ENCODE data around the gene TERT. TPM values are rescaled to one million over a fixed set of nuclear protein-coding genes. Genes with fewer than 3 reads are reported as not detected.

Gene TERT
- total RNA-seq, 3 donors from 2014 or later (not counting 1 experiment from before 2014, with no cell fraction given), result not detected

DNA sequence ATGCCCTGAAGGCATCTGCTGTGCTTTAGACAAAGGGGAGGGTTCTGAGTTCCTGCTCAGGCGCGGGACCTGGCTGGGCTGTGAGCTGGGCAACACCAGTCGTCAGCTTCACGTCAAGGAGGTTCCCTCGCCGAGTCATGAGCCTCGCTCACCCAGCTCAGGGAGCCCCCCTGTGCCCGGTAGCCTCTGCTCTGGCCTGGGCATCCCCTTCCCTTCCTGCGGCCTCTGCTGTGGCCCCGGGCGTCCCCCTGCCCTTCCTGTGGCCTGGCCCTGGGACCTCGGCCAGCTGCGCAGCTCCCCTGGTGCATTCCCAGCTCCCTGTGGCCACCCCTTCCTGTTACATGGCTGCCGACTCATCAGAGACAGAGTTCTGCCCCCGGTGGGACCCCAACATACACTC lies 29.8 kb downstream of the TERT start:
- Histone ChIP-seq H3K36me3 (ENCODE audit: control insufficient read depth, insufficient read depth, low read length) (no peaks in the 10 kb centered on the region), H3K4me3 (ENCODE audit: low read length) (no peak overlapping the region), H3K9me3 (ENCODE audit: control insufficient read depth, insufficient read depth, low read length) (no peaks in the 10 kb centered on the region), H3K27me3 (ENCODE audit: control insufficient read depth, insufficient read depth, low read length) (no peaks in the 10 kb centered on the region), H3K27ac (ENCODE audit: low read length) (no peak overlapping the region), H3K4me1 (ENCODE audit: control insufficient read depth, insufficient read depth, low read length) (no peaks in the 10 kb centered on the region)
- no peaks in the 10 kb centered on the region for H3K9me3 Mint-ChIP-seq
- intact Hi-C loops (cut with micrococcal nuclease), result no loop called here
- H3K4me3 Mint-ChIP-seq, result no peak overlapping the region
- no peak for ATAC-seq
- H3K4me1 Mint-ChIP-seq, result no peaks in the 10 kb centered on the region
- 87% methylated on average over 15 of the region's 15 CpGs for WGBS (ENCODE audit: insufficient coverage)
- TF ChIP-seq, protein P1, sequence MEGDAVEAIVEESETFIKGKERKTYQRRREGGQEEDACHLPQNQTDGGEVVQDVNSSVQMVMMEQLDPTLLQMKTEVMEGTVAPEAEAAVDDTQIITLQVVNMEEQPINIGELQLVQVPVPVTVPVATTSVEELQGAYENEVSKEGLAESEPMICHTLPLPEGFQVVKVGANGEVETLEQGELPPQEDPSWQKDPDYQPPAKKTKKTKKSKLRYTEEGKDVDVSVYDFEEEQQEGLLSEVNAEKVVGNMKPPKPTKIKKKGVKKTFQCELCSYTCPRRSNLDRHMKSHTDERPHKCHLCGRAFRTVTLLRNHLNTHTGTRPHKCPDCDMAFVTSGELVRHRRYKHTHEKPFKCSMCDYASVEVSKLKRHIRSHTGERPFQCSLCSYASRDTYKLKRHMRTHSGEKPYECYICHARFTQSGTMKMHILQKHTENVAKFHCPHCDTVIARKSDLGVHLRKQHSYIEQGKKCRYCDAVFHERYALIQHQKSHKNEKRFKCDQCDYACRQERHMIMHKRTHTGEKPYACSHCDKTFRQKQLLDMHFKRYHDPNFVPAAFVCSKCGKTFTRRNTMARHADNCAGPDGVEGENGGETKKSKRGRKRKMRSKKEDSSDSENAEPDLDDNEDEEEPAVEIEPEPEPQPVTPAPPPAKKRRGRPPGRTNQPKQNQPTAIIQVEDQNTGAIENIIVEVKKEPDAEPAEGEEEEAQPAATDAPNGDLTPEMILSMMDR (IDR thresholded peaks at IDR 0.05), result no peak
- H3K27ac Mint-ChIP-seq, result no peak overlapping the region
- no peak for DNase-seq
- H3K36me3 Mint-ChIP-seq, result no peaks in the 10 kb centered on the region
- H3K27me3 Mint-ChIP-seq (ENCODE audit: low read depth in 2 of 2), result peaks cover 0 to 3% of the 10 kb centered on the region in 2 donors

DNA sequence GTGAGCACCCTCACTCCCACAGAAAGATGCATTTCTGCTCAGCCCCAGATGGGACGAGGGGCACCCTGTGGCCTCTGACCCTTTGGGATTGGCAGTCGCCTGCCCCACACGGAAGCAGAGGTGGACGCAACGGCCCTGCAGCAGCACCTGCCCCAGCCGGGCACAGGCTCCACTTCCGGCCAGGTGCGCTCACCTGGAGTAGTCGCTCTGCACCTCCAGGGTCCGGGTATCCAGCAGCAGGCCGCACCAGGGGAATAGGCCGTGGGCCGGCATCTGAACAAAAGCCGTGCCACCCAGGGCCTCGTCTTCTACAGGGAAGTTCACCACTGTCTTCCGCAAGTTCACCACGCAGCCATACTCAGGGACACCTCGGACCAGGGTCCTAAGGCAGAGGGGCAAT lies 30.7 kb downstream of the TERT start:
- Histone ChIP-seq H3K27me3 (ENCODE audit: control insufficient read depth, insufficient read depth, low read length) (no peaks in the 10 kb centered on the region), H3K27ac (ENCODE audit: low read length) (no peak overlapping the region), H3K4me1 (ENCODE audit: control insufficient read depth, insufficient read depth, low read length) (no peaks in the 10 kb centered on the region), H3K36me3 (ENCODE audit: control insufficient read depth, insufficient read depth, low read length) (no peaks in the 10 kb centered on the region), H3K9me3 (ENCODE audit: control insufficient read depth, insufficient read depth, low read length) (no peaks in the 10 kb centered on the region), H3K4me3 (ENCODE audit: low read length) (no peak overlapping the region)
- no peak overlapping the region for H3K27ac Mint-ChIP-seq
- WGBS (ENCODE audit: insufficient coverage), result 95% methylated on average over 18 of the region's 18 CpGs
- intact Hi-C loops (cut with micrococcal nuclease), result no loop called here
- no peak for ATAC-seq
- H3K9me3 Mint-ChIP-seq, result no peaks in the 10 kb centered on the region
- H3K27me3 Mint-ChIP-seq (ENCODE audit: low read depth in 2 of 2), result peaks cover 0 to 3% of the 10 kb centered on the region in 2 donors
- TF ChIP-seq, protein P1 (IDR thresholded peaks at IDR 0.05), result no peak
- DNase-seq, result no peak
- no peaks in the 10 kb centered on the region for H3K36me3 Mint-ChIP-seq
- H3K4me1 Mint-ChIP-seq, result no peaks in the 10 kb centered on the region
- no peak overlapping the region for H3K4me3 Mint-ChIP-seq

DNA sequence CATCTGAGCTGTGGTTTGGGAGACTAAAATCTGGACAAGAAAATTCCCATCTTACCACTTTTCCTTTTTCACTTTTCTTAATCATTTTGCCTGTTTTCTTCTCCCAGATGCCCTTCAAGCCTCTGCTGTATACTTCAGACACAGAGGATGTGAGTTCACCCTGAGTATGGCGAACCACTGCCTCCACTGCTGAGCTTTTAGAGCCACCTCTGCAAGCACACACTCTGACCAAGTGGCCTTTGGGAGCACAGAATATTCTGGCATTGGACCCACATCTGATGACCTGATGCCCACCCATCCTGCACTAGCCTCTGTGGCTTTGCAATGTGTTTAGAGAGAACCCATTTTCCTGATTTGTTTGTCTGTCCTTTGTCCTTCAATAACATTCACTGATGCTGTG lies 32.5 kb downstream of the TERT start:
- DNase-seq (no peak), ATAC-seq (no peak)
- Mint-ChIP-seq H3K27ac (no peak overlapping the region), H3K4me1 (no peaks in the 10 kb centered on the region), H3K27me3 (ENCODE audit: low read depth in 2 of 2) (peaks cover 0 to 7% of the 10 kb centered on the region in 2 donors), H3K4me3 (no peak overlapping the region), H3K36me3 (no peaks in the 10 kb centered on the region), H3K9me3 (no peaks in the 10 kb centered on the region)
- Histone ChIP-seq H3K27ac (ENCODE audit: low read length) (no peak overlapping the region), H3K36me3 (ENCODE audit: control insufficient read depth, insufficient read depth, low read length) (no peaks in the 10 kb centered on the region), H3K27me3 (ENCODE audit: control insufficient read depth, insufficient read depth, low read length) (no peaks in the 10 kb centered on the region), H3K9me3 (ENCODE audit: control insufficient read depth, insufficient read depth, low read length) (no peaks in the 10 kb centered on the region), H3K4me1 (ENCODE audit: control insufficient read depth, insufficient read depth, low read length) (no peaks in the 10 kb centered on the region), H3K4me3 (ENCODE audit: low read length) (no peak overlapping the region)
- WGBS (ENCODE audit: insufficient coverage), result 87% methylated on average over 1 of the region's 1 CpG
- TF ChIP-seq, protein P1 (IDR thresholded peaks at IDR 0.05), result no peak
- intact Hi-C loops (cut with micrococcal nuclease), result no loop called here

DNA sequence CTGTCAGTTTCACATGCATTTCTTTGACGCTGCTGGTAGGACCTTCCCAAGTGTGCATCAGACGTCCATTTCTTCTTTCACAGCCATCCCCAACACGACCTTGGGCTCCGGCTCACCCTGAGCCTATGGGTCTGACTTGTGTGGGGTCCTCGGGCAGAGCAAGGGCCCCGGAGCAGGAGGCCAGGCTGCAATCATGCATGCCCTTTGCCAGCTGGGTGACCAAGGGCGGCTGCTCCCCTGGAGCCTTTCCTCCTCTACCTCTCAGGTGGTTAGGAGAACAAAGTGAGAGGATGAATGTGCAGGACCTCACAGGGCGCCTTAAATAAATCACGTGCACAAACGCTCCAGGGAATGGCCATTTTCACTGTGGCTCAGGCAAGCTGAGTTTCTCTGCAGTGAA lies 33.2 kb downstream of the TERT start:
- Histone ChIP-seq H3K27me3 (ENCODE audit: control insufficient read depth, insufficient read depth, low read length) (no peaks in the 10 kb centered on the region), H3K27ac (ENCODE audit: low read length) (no peak overlapping the region), H3K4me1 (ENCODE audit: control insufficient read depth, insufficient read depth, low read length) (no peaks in the 10 kb centered on the region), H3K36me3 (ENCODE audit: control insufficient read depth, insufficient read depth, low read length) (no peaks in the 10 kb centered on the region), H3K9me3 (ENCODE audit: control insufficient read depth, insufficient read depth, low read length) (no peaks in the 10 kb centered on the region), H3K4me3 (ENCODE audit: low read length) (no peak overlapping the region)
- 94% methylated on average over 9 of the region's 10 CpGs for WGBS (ENCODE audit: insufficient coverage)
- no peak overlapping the region for H3K4me3 Mint-ChIP-seq
- peaks cover 0 to 7% of the 10 kb centered on the region in 2 donors for H3K27me3 Mint-ChIP-seq (ENCODE audit: low read depth in 2 of 2)
- intact Hi-C loops (cut with micrococcal nuclease), result no loop called here
- no peaks in the 10 kb centered on the region for H3K9me3 Mint-ChIP-seq
- H3K36me3 Mint-ChIP-seq, result no peaks in the 10 kb centered on the region
- no peak for DNase-seq
- no peak for ATAC-seq
- H3K4me1 Mint-ChIP-seq, result no peaks in the 10 kb centered on the region
- TF ChIP-seq, protein P1 (IDR thresholded peaks at IDR 0.05), result no peak
- H3K27ac Mint-ChIP-seq, result no peak overlapping the region
